Left forelimb (tissue), 1 donor: Measurements from ENCODE around the gene FBLN2.

Experiments used
- DNase-seq: peaks from one replicate; pipeline ENCODE4 v3.0.0-alpha.2; 2018; ENCODE audit warnings: low spot score

The FBLN2 gene

DNA sequence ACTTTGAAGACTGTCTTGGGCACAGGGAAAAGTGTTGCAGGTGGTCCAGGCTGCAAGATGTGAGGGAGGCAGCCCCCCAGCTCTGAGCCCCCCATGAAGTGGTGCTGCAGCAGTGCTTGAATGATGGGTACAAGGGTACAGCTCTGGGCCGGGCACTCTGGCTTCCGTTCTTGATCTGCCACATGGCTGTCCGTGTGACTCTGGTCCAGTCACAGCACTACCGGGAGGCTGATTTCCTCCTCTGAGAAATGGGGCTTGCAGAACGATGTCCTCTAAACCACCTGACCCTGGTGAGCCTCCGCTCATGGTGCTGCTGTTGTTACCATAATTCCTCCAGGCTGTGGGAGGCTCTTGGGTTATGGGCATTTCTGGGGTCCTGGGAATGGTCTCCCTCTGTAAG, 75.1 kb downstream of the FBLN2 start:
- DNase-seq: no peak

DNA sequence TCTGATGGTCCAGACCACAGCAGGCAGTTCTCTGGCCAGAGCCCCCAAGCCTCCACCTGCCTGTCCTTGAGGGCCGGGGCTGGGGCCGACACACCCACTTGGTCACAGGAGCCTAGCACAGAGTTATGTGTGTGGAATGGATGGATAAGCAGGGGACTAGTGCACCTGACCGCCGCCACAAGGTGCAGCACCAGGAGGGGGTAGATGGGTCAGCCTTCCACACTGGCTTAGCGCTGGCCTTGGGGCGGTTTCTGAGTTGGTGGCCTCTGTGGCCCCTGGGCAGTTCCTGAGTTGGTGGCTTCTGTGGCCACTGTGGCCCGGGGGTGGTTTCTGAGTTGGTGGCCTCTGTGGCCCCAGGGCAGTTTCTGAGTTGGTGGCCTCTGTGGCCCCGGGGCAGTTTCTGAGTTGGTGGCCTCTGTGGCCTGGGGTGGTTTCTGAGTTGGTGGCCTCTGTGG, 75.8 kb downstream of the FBLN2 start:
- no peak for DNase-seq

DNA sequence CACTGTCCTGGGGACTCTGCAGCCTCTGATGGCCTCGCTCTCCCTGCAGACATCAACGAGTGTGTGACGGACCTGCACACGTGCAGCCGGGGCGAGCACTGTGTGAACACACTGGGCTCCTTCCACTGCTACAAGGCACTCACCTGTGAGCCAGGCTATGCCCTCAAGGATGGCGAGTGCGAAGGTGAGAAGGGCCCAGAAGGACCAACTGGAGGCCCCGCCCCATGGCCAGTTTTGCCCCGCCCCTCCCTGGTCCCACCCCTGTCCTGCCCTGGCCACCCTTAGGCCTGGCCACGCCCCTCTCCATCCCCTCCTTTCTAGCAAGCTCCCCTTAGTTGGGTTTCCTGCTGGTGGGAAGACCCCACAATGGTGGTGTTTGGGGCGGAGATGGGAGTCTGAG, 77.5 kb downstream of the FBLN2 start:
- no peak for DNase-seq

DNA sequence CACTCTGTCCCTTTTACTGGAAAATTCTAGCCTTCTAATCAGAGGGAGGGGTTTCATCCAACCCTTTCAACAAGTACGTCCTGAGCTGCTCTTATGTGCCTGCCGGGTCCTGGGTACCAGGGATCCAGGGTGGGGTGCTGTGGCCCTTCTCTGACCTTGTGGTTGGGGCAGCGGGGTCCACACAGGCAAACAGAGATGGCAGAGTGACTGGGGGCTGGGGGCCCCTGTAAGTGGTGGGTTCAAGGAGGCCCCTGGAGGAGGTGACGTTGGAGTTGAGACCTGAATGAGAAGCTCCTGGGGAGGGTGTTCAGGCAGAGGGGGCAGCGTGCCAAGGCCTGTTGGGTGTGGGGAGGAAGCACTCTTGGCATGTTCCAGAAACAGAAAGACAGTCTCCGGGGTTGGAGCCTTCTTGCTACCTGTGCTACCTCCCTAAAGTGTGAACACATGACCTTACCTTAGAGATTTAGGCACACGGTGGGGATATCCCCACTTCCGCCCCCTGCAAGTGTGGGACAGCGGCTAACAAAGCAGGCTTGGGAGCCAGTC, 78.1 kb downstream of the FBLN2 start:
- DNase-seq: no peak

DNA sequence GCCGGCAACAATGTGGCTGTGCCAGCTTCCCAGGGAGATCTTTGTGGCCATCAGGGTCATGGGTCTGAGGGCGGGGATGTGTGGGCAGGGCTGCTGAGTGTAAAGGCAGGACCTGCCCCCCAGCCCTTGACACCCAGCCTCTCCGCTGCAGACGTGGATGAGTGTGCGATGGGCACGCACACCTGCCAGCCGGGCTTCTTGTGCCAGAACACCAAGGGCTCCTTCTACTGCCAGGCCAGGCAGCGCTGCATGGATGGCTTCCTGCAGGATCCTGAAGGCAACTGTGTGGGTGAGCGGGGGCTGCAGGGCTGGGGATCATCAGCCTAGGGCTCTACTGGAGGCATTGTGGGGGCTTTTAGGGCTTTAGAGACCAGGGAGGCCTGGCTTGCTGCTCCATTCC, 78.8 kb downstream of the FBLN2 start:
- no peak for DNase-seq

DNA sequence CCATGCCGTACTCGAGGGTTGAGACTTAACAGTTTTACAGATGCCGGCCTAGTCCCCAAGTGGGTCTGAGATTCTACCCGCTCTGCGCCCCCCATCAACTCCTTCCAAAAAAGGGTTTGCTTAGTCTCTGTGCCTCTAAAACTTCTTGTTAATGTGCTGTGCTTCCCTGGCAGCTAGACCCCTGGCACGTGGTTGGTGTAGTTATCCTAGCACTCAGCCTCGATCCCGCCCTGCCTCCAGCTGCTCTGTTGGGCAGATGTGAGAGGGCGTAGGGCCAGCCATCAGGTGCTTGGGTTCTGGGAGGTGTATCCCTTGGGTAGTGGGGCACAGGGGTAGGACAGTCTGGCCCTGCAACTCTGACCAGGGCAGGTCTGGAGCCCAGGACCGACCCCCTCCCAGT, 79.5 kb downstream of the FBLN2 start:
- no peak for DNase-seq

GRCh38 chr3:13628841-13629551, 80.1 kb downstream of the FBLN2 start:
- no peak for DNase-seq

GRCh38 chr3:13629644-13630043, 80.7 kb downstream of the FBLN2 start:
- no peak for DNase-seq

DNA sequence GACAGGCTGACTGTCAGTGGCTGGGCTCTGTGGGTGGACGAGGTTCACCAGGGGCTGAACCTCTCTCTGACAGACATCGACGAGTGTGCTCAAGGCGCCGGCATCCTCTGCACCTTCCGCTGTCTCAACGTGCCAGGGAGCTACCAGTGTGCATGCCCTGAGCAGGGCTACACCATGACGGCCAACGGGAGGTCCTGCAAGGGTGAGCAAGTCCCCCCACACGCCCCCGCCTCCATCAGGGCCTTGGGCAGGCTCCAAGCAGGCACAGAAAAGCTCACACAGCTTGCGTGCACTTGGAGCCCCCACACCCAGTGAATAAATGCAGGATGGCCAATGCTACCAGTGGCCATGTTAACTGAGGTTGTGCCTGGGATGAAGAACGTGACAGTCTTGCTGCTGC, 82.3 kb downstream of the FBLN2 start:
- no peak for DNase-seq

DNA sequence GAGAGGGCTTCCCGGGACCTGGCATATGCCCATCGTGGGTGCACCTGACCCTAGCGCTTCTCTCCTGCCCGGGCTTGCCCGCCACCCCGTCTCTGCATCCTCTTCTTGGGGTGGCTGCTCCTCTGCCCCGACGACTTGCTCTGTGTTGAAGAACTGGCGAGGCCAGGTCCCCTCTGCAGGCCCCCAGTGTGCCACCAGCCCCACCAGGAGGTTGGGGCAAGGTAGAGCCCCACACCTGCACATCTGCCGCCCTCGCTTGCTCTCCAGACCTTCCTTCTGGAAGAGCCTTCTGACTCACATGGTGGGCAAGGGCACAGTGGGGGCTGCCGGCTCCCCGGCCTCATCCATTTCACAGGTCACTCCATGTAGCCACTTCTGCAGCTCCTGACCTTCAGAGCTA, 84.3 kb downstream of the FBLN2 start:
- DNase-seq: no peak

GRCh38 chr3:13634151-13634550, 85.2 kb downstream of the FBLN2 start:
- DNase-seq: no peak

- no peak for DNase-seq
Observed at GRCh38 chr3:13634615-13635014, 85.7 kb downstream of the FBLN2 start.

- DNase-seq: no peak
Observed at GRCh38 chr3:13636186-13636585, 87.3 kb downstream of the FBLN2 start.

DNA sequence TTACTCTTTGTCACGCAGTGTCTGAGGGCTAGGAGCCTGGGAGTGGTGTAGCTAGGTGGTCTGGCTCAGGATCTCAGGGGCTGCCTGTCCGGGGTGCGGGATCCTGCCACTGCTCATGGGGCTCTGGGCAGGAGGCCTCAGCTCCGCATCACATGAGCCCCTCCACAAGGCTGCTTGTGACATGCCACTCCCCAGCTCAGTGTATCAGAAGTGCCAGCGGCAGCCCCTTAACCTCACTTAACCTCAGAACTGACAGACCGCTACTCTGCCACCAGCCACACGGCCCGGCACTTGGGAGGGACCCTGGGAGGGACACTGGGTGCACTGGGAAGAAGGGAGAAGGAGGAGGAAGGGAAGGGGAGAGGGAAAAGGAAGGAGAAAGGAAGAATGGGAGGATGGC, 87.9 kb downstream of the FBLN2 start:
- DNase-seq: no peak

GRCh38 chr3:13637311-13637891, 88.5 kb downstream of the FBLN2 start:
- no peak for DNase-seq

GRCh38 chr3:13637953-13638352, 89.0 kb downstream of the FBLN2 start:
- no peak for DNase-seq

DNA sequence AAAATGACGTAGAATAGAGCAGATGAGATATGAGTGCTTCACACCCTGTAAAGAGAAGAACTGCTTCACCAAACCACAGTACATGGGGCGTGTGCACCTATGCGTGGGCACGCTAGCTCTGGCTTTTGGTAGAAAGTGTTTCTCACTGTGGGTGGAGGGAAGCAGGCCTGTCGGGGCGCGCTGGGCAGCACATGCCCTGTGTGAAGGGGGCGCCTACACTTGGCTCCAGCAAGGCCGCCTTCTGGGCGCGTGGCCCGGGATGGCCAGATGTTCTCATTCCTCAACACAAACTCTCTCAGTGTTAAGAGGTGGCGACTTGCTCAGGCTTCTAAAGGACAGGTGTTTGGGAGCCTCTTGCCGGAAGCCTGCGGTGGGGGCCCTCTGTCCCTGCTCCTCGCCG, 90.0 kb downstream of the FBLN2 start:
- DNase-seq: no peak

DNA sequence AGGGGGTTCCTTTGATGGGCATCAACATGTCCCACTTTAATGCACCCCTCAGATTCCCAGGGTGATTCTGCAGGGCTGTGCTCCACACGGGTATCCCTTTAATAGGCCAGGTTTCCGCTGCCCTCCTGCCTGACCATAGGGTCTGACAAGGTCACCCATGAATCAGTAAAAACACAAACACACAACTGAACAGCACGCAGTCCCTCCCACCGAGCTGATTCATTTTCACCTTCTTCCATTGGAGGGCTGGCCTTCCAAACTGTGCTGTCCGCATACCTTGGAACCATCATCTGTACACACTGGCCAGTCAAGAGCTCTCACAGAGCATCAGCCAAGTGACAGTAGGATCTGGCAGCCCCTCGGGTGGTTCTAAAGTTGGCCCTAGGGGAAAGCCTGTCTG, 93.7 kb downstream of the FBLN2 start:
- no peak for DNase-seq

DNA sequence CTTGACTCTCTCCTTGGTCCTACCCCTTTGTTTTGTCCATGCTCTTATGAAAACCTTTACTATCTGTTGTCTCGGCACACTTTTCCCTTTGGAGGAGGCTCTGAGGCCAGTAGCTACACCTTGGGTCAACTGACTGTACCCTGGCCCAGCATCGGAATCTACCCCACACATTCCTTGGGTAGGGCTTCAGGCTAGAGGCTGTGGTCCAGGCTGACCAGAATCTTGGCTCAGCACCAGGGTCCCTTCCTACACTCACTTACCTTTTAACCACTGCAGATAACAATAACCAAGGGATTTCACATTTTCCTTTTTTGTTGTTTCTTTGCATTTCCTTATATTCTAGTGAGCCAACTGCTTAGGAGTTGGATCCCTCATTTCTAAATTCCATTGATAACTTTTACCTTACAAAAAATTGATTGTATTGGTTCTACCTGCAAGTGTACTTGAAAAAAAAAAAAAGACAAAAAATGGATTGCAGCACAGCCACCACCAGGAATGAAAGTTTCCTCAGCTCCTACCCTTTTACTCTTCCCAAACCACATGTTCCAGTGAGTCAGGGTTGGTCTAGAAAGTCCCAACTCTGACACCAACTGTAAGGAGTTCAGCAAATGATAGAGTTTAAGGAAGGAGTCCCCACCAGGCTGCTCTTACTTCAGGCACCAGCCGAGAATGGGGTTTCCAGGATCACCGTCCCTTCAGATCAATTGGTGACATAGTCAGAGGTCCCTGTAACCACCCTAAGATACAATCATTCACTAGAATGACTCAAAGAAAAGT, 95.6 kb downstream of the FBLN2 start:
- DNase-seq: no peak

- DNase-seq: no peak
Observed at GRCh38 chr3:13645801-13646637, 97.1 kb downstream of the FBLN2 start.

DNA sequence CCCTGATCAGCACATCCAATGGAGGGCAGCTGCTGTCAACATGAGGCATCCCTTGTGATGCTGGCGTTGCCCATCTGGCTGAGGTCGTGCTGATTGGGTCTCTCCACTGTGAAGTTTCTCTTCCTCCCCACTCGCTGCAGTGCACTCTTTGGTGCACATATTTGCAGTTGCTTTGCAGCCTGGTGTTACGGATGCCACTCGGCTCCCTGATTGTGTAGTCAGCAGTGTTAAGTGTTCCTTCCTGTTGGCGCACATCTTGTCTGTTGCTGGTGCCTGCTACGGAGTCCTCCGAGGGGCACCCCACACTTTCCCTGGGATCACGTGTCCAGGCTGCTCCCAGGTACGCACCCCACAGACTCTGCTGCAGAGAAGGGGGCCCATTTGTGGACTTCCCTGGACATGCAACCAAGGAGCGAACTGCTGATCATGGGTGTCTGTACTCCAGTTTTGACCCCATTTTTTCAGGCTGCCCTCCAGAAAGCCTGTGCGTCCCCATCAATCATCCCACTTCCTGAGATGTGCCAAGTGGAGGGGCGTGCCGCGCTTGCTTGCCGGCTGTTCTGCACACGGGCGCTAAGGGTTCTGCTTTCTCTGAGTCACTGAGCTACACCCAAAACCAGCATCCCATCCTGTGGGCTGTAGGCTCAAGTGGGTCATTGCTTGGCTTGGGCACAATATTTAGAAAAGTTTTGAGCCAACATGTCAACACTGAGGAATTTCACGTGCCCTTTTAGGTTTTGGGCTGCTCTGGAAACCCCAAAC, 98.6 kb downstream of the FBLN2 start:
- DNase-seq: no peak
